Stimulated activated naive CD8-positive, alpha-beta T cell treated with anti-CD3 and anti-CD28 coated beads, Interleukin-15, amount 100 ng/mL, for 72 hours (primary cell): ENCODE results near the gene FAM72D.
"Not testable (repeated sequence)": the region's sequence is repeated elsewhere in the genome, so short reads cannot be mapped to it uniquely, and the experiment has no call there.

Source experiments
- ATAC-seq: fragments of 150-1000 bp; cut with Tn5 transposase; 2 replicates; pipeline ENCODE4 v1.10.0; 2021; ENCODE audit warnings: mild to moderate bottlenecking, moderate library complexity
- DNase-seq, 2 donors: peaks; one replicate each; pipeline ENCODE4 v3.0.0; 2021 to 2022
- H3K27ac Mint-ChIP-seq, 2 donors: one replicate each; pipeline ENCODE4 v1.8.0; 2022; ENCODE audit warnings: mild to moderate bottlenecking in 2 of 2, mixed read lengths in 2 of 2, moderate library complexity in 2 of 2
- H3K27me3 Mint-ChIP-seq: one replicate; pipeline ENCODE4 v1.8.0; 2022; ENCODE audit warnings: mixed read lengths
- H3K4me1 Mint-ChIP-seq: one replicate; pipeline ENCODE4 v1.8.0; 2022; ENCODE audit warnings: mild to moderate bottlenecking, mixed read lengths
- H3K4me3 Mint-ChIP-seq, 2 donors: one replicate each; pipeline ENCODE4 v1.8.0; 2022; ENCODE audit warnings: mild to moderate bottlenecking in 2 of 2, mixed read lengths in 2 of 2, moderate library complexity in 1 of 2
- H3K9me3 Mint-ChIP-seq, 2 donors: one replicate each; pipeline ENCODE4 v1.8.0; 2022; ENCODE audit warnings: mixed read lengths in 2 of 2

Gene FAM72D

GRCh38 chr1:145095284-145096057, at the start of gene FAM72D, which contains the start of gene SRGAP2B:
Gene FAM72D, plus strand, starts transcription at chr1:145095974. Its CDS starts 874 bp downstream, at chr1:145096848.
Gene SRGAP2B, minus strand, starts transcription at chr1:145095328. Its CDS starts 2,427 bp downstream, at chr1:145092901.
- peak within 1 kb of the TSS; percentile 57 to 87 for H3K4me3 Mint-ChIP-seq
- peak; percentile 90 for ATAC-seq
- not testable (repeated sequence) for H3K4me1 Mint-ChIP-seq, H3K9me3 Mint-ChIP-seq, DNase-seq, H3K27ac Mint-ChIP-seq, H3K27me3 Mint-ChIP-seq

- H3K27ac Mint-ChIP-seq, DNase-seq, H3K27me3 Mint-ChIP-seq, H3K4me3 Mint-ChIP-seq, H3K4me1 Mint-ChIP-seq, H3K9me3 Mint-ChIP-seq: not testable (repeated sequence)
- ATAC-seq = peak; percentile 67
Measured at GRCh38 chr1:145047553-145047952, 48.2 kb upstream of the FAM72D start.

GRCh38 chr1:145048181-145048856, 47.5 kb upstream of the FAM72D start:
- DNase-seq, H3K27ac Mint-ChIP-seq, H3K9me3 Mint-ChIP-seq, H3K4me1 Mint-ChIP-seq, ATAC-seq, H3K27me3 Mint-ChIP-seq, H3K4me3 Mint-ChIP-seq: not testable (repeated sequence)

- H3K27ac Mint-ChIP-seq, H3K27me3 Mint-ChIP-seq, DNase-seq, H3K4me1 Mint-ChIP-seq, H3K9me3 Mint-ChIP-seq, ATAC-seq, H3K4me3 Mint-ChIP-seq: not testable (repeated sequence)
Measured at GRCh38 chr1:145052019-145052776, 43.6 kb upstream of the FAM72D start.

GRCh38 chr1:145053428-145053827, 42.3 kb upstream of the FAM72D start:
- not testable (repeated sequence) for H3K9me3 Mint-ChIP-seq, ATAC-seq, H3K27me3 Mint-ChIP-seq, H3K4me3 Mint-ChIP-seq, DNase-seq, H3K27ac Mint-ChIP-seq, H3K4me1 Mint-ChIP-seq

DNA sequence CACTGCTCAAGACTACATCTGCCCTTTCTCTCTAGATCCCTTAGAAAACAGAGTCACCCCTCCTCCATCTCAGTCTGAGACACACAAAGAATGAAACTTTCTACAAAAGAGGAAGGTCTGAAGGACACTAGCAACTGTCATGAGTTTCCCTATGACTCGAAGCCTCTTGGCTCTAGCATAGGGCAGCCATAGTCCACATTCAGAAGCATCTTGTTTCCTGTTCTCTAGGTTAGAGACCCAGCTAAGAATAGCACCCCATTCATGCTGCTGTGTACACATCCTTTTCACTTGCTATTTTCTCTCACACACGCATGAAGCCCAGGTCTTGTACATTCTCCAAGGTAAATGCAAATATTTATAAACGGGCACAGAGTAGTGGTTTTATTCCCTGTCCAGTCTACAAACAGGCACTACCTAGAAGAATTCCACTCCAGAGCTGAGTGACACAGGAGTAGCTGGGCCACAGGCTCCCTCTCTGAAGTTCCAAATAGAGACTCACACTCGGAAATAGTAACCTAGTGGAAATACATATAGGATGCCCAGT, 40.5 kb upstream of the FAM72D start:
- not testable (repeated sequence) for H3K4me3 Mint-ChIP-seq, H3K27me3 Mint-ChIP-seq, H3K27ac Mint-ChIP-seq, H3K4me1 Mint-ChIP-seq, DNase-seq, H3K9me3 Mint-ChIP-seq
- peak; percentile 97 for ATAC-seq

- H3K27ac Mint-ChIP-seq, H3K4me1 Mint-ChIP-seq, H3K4me3 Mint-ChIP-seq, H3K9me3 Mint-ChIP-seq, DNase-seq, H3K27me3 Mint-ChIP-seq: not testable (repeated sequence)
- peak; percentile 54 for ATAC-seq
Measured at GRCh38 chr1:145058184-145058583, 37.6 kb upstream of the FAM72D start.

- not testable (repeated sequence) for H3K4me1 Mint-ChIP-seq, H3K27me3 Mint-ChIP-seq, H3K9me3 Mint-ChIP-seq, ATAC-seq, DNase-seq, H3K27ac Mint-ChIP-seq, H3K4me3 Mint-ChIP-seq
Measured at GRCh38 chr1:145063285-145063684, 32.5 kb upstream of the FAM72D start.

DNA sequence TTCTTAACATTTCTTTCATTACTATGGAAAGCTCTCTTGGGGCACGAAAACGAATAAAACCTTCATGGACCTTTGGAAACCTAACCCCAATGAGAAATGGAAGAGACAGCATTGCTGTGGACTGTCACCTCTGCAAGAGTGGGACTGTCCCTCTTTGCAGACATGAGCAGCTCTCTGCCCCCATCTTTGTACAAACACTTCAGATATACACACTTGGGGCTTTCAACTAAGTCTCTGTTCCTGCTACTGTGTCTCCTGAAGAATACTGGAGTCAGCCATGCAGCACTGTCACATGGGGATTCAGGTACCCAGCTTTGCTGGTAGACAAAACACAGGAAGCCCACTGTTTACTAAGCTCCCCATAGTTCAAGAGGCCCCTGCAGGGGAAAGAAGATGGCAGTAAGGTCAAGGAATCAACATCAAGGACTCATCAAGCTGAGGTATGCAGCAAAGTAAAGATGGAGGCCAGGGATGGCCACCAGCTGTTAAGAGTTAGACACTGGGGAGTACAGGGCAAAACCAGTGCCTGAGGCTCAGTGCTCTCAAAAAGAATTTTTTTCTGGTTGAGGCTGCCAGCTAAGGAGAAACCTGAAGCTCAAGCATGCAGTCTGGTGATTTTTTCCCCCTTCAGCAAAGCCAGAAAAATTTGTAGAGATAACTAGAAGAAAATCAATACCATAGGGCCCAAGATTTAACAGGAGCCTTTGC, 31.7 kb upstream of the FAM72D start:
- ATAC-seq = not testable (repeated sequence)

DNA sequence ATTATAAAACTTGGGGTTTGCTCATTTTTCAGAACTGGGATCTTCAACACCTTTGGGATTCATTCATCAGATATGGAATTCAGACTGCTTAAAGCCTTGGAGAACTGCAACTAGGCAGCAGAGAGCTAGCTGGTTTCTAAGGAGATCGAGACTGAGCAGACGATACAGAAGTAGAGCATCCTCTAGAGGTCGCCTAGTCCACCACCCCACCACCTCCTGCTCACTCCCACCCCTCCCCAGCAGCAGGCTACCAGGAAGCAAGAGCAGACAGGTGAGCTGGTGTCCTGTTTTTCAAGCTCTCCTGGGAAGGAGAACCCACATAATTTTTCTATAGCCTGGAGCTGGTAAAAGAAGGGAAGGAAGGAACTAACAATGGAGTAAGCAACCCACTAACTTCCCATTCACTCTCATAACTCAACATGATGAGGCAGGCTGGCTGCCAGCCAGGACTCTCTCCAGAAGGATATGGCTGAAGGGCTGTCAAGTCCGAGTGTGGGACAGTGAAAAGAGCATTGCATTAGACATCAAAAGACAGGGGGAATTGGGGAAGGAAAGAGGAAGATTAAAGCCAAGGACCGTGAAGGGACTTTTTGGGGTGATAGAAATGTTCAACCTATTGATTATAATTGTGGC, 30.5 kb upstream of the FAM72D start:
- H3K4me3 Mint-ChIP-seq, H3K27me3 Mint-ChIP-seq, H3K9me3 Mint-ChIP-seq, DNase-seq, H3K4me1 Mint-ChIP-seq, H3K27ac Mint-ChIP-seq: not testable (repeated sequence)
- peak; percentile 66 for ATAC-seq

More for the DNA sequence above, 31.7 kb upstream of the FAM72D start:
- not testable (repeated sequence) for H3K9me3 Mint-ChIP-seq, DNase-seq, H3K27ac Mint-ChIP-seq, H3K27me3 Mint-ChIP-seq, H3K4me3 Mint-ChIP-seq, H3K4me1 Mint-ChIP-seq

- DNase-seq, H3K27me3 Mint-ChIP-seq, H3K4me3 Mint-ChIP-seq, H3K9me3 Mint-ChIP-seq, H3K27ac Mint-ChIP-seq, ATAC-seq, H3K4me1 Mint-ChIP-seq: not testable (repeated sequence)
Measured at GRCh38 chr1:145066486-145066885, 29.3 kb upstream of the FAM72D start.

- not testable (repeated sequence) for H3K27ac Mint-ChIP-seq, H3K4me1 Mint-ChIP-seq, H3K4me3 Mint-ChIP-seq, ATAC-seq, H3K9me3 Mint-ChIP-seq, DNase-seq, H3K27me3 Mint-ChIP-seq
Measured at GRCh38 chr1:145071569-145071968, 24.2 kb upstream of the FAM72D start.

DNA sequence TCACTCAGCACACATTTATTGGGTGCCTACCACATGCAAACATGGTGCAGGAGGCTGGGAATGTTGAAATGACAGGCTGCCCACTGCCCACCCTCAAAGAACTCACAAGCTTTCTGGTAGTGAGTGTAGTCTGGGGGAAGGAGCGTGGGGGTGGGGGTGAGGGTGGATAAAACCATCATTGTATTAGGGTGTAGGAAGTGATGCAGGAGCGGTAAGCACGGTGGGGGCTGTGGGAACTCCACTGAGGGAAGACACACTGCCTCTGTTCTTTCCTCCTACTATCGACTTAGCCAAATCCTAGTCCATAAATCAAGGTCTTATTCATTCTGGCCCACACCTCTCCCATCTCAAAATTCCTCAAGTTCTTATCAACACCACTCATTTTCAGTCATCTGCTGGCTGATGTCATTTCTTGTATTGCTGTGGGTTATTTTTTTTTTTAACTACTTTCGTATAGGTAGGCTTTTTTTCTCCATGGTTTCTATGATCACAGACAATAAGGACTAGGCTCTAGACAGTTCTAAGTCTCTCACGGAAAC, 21.7 kb upstream of the FAM72D start:
- H3K9me3 Mint-ChIP-seq, DNase-seq, H3K27me3 Mint-ChIP-seq, H3K4me3 Mint-ChIP-seq, H3K27ac Mint-ChIP-seq, H3K4me1 Mint-ChIP-seq: not testable (repeated sequence)
- ATAC-seq = peak; percentile 15

- H3K9me3 Mint-ChIP-seq, DNase-seq, H3K4me3 Mint-ChIP-seq, H3K4me1 Mint-ChIP-seq, H3K27ac Mint-ChIP-seq, H3K27me3 Mint-ChIP-seq, ATAC-seq: not testable (repeated sequence)
Measured at GRCh38 chr1:145076877-145077276, 18.9 kb upstream of the FAM72D start.
